Measurements from ENCODE around the gene SSBP3. TPM values are rescaled to one million over a fixed set of nuclear protein-coding genes. Genes with fewer than 3 reads are reported as not detected.

SSBP3 gene
- total and polyA plus RNA-seq, 9 of the 15 experiments (the other 6 are each of a cell fraction or from before 2014, with no cell fraction given): 8.7 to 108 (median 33.8) TPM

GRCh38 chr1:54249819-54250435 lies 156.3 kb downstream of the SSBP3 start:
- CTCF ChIA-PET (ENCODE audit: low intra/inter-chr PET ratio): no interaction called here
- Histone ChIP-seq H3K27me3 (ENCODE audit: control insufficient read depth in 2 of 2, insufficient read depth in 2 of 2, low read length in 2 of 2) (no peaks in the 10 kb centered on the region), H4K20me1 (replicated peaks; ENCODE audit: control insufficient read depth, insufficient read depth, low read length) (no peaks in the 10 kb centered on the region; the same call in 1 of the 2 replicates), H3K9me1 (ENCODE audit: control insufficient read depth, insufficient read depth, low read length) (no peaks in the 10 kb centered on the region), H3K79me2 (ENCODE audit: control insufficient read depth, insufficient read depth, low read length) (no peaks in the 10 kb centered on the region), H3K4me3 (no peak overlapping the region), H3K9me3 (replicated peaks; ENCODE audit: control insufficient read depth, insufficient read depth, low read depth, low read length) (no peaks in the 10 kb centered on the region), H3K9ac (ENCODE audit: insufficient read depth in 1 of 2, low read depth in 2 of 2, low read length in 2 of 2) (0 out of 4 replicates have a peak overlapping the region, but pooled peaks of 1 of the 2 experiments have one; percentile 1), H3K4me2 (ENCODE audit: insufficient read depth, low read length) (no peak overlapping the region), H3K27ac (ENCODE audit: extremely low read depth, low read depth, low read length) (no peak overlapping the region), H3K4me1 (replicated peaks in 1 of 2; ENCODE audit: control insufficient read depth in 2 of 2, insufficient read depth in 2 of 2, low read length in 2 of 2) (peaks cover 0 to 7% of the 10 kb centered on the region in 2 experiments; a peak in 2 of 5 replicates), H3K36me3 (ENCODE audit: control insufficient read depth, insufficient read depth, low read length) (peaks cover 65% of the 10 kb centered on the region; the same call in 2 of the 3 replicates), H2AFZ (ENCODE audit: low read depth, low read length) (no peak overlapping the region)
- intact Hi-C loops (cut with micrococcal nuclease): no loop called here
- POLR2A ChIA-PET: interaction anchor here (0.6 kb wide), 1 partner anchor 10 kb away, joined by 3 read pairs; no protein-coding TSS in a partner anchor
- no TSS peak for BruUV-seq (replicated peaks)
- DNase-seq (ENCODE audit: extremely low read depth in 1 of 4, low spot score in 3 of 4): no peak
- FAIRE-seq: no peak
- no peak for TF ChIP-seq KDM5B (IDR thresholded peaks at IDR 0.05; ENCODE audit: insufficient replicate concordance, low read depth, low read length)
- TF ChIP-seq POLR2AphosphoS5 (IDR thresholded peaks at IDR 0.05; ENCODE audit: control insufficient read depth, insufficient read depth, low read depth, low read length): no peak
- TF ChIP-seq BDP1 (IDR thresholded peaks at IDR 0.05; ENCODE audit: insufficient read depth, insufficient read length): no peak
- TF ChIP-seq MEIS2 (IDR thresholded peaks at IDR 0.05; ENCODE audit: partially characterized antibody): no peak
- TF ChIP-seq ZBTB33 (CRISPR knock-in tag; IDR thresholded peaks at IDR 0.05): peak; percentile 47; the same call in 1 of the 2 replicates
- TF ChIP-seq KLF1 (tag; IDR thresholded peaks at IDR 0.05): no peak
- TF ChIP-seq FOSL1 (tag; conservative IDR thresholded peaks at IDR 0.05): peak; percentile 22; the same call in 1 of the 2 replicates
- WGBS (ENCODE audit: insufficient coverage, low coverage, missing lambda C conversion rate): 84% methylated on average over 9 of the region's 9 CpGs
- in situ Hi-C loops (cut with MboI): no loop called here
- ATAC-seq: no peak
